ENCODE measurements around the gene PTPRK. TPM values are rescaled to one million over a fixed set of nuclear protein-coding genes. Genes with fewer than 3 reads are reported as not detected.

The PTPRK gene
- total RNA-seq, 2 experiments from 2014 or later = 2.6 to 7.8 TPM

GRCh38 chr6:128368213-128368944, 152.0 kb downstream of the PTPRK start:
- Mint-ChIP-seq H3K36me3 (no peaks in the 10 kb centered on the region), H3K9me3 (ENCODE audit: low read depth) (no peaks in the 10 kb centered on the region), H3K27ac (no peak overlapping the region), H3K4me3 (no peak overlapping the region), H3K27me3 (no peaks in the 10 kb centered on the region), H3K4me1 (no peaks in the 10 kb centered on the region)
- no peak for ATAC-seq
- CTCF ChIA-PET = no interaction called here
- no peak for DNase-seq

GRCh38 chr6:128367437-128367836, 153.0 kb downstream of the PTPRK start:
- Mint-ChIP-seq H3K4me1 (no peaks in the 10 kb centered on the region), H3K4me3 (no peak overlapping the region), H3K27ac (no peak overlapping the region), H3K36me3 (no peaks in the 10 kb centered on the region), H3K27me3 (no peaks in the 10 kb centered on the region), H3K9me3 (ENCODE audit: low read depth) (no peaks in the 10 kb centered on the region)
- CTCF ChIA-PET = no interaction called here
- ATAC-seq (no peak), DNase-seq (no peak)

DNA sequence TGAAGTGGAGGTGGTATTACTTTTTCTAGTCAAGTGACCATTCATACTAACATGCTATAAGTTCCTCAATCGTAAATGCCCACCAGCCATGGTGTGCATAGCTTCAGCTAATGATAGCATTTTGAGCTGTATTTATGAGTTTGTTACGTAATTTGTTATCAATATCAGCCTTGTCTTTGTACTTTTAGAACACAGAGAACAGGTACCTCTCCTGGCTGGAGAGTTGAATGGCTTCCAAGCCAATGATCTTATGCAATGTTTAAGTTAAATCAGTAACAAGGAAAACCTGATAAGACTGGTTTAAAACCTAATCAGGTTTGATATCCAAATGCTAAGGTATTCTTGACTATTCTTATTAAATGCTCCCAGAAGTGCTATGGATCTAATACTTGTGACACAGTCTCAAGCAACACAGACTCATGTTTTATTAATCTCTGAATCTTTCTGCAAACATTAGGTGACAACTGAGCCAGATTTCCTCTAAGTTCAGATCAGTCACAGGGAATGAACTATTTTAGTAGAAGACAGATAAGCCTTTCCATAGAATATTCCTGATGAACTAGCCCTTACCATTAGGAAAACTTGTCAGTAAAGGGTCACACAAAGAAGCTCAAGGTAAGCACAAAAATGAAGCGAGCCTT, 154.8 kb downstream of the PTPRK start:
- Mint-ChIP-seq H3K36me3 (no peaks in the 10 kb centered on the region), H3K27me3 (no peaks in the 10 kb centered on the region), H3K9me3 (ENCODE audit: low read depth) (no peaks in the 10 kb centered on the region), H3K4me1 (no peaks in the 10 kb centered on the region), H3K4me3 (no peak overlapping the region), H3K27ac (no peak overlapping the region)
- CTCF ChIA-PET = no interaction called here
- no peak for DNase-seq
- no peak for ATAC-seq

GRCh38 chr6:128364766-128365519, 155.5 kb downstream of the PTPRK start:
- DNase-seq = no peak
- H3K4me1 Mint-ChIP-seq = no peaks in the 10 kb centered on the region
- no peaks in the 10 kb centered on the region for H3K9me3 Mint-ChIP-seq (ENCODE audit: low read depth)

GRCh38 chr6:128363020-128363813, 157.2 kb downstream of the PTPRK start:
- Mint-ChIP-seq H3K27ac (no peak overlapping the region), H3K9me3 (ENCODE audit: low read depth) (no peaks in the 10 kb centered on the region), H3K4me1 (no peaks in the 10 kb centered on the region), H3K4me3 (no peak overlapping the region), H3K36me3 (no peaks in the 10 kb centered on the region), H3K27me3 (no peaks in the 10 kb centered on the region)
- DNase-seq (no peak), ATAC-seq (no peak)
- CTCF ChIA-PET = no interaction called here

More at GRCh38 chr6:128364766-128365519, 155.5 kb downstream of the PTPRK start:
- Mint-ChIP-seq H3K4me3 (no peak overlapping the region), H3K27ac (no peak overlapping the region), H3K36me3 (no peaks in the 10 kb centered on the region), H3K27me3 (no peaks in the 10 kb centered on the region)
- no peak for ATAC-seq
- CTCF ChIA-PET = no interaction called here

DNA sequence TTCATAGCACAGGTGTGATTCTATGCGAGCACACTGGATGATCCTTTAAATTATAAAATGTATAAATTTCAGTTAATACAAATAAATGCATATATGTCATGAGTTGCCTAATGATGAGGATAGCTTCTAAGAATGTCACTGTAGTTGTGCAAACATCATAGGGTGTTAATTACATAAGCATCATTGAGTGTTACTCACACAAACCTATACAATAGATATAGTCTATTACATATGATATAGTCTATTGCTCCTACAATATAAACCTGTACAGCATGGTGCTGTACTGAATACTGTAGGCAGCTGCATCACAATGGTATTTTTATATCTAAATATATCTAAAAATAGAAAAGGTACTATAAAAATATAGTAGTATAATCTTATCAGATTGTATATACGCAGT, 159.0 kb downstream of the PTPRK start:
- CTCF ChIA-PET = no interaction called here
- Mint-ChIP-seq H3K27ac (no peak overlapping the region), H3K27me3 (no peaks in the 10 kb centered on the region), H3K4me3 (no peak overlapping the region), H3K9me3 (ENCODE audit: low read depth) (no peaks in the 10 kb centered on the region), H3K4me1 (no peaks in the 10 kb centered on the region), H3K36me3 (no peaks in the 10 kb centered on the region)
- no peak for ATAC-seq
- no peak for DNase-seq

- no peak overlapping the region for H3K4me3 Mint-ChIP-seq
- no peak overlapping the region for H3K27ac Mint-ChIP-seq
- DNase-seq (no peak), ATAC-seq (no peak)
- H3K9me3 Mint-ChIP-seq (ENCODE audit: low read depth) = no peaks in the 10 kb centered on the region
- peaks cover 3% of the 10 kb centered on the region for H3K27me3 Mint-ChIP-seq
- no peaks in the 10 kb centered on the region for H3K4me1 Mint-ChIP-seq
- CTCF ChIA-PET = no interaction called here
- no peaks in the 10 kb centered on the region for H3K36me3 Mint-ChIP-seq
These were observed 162.1 kb downstream of the PTPRK start for GRCh38 chr6:128358244-128358776.

GRCh38 chr6:128357392-128358130, 162.8 kb downstream of the PTPRK start:
- no peak overlapping the region for H3K27ac Mint-ChIP-seq
- no peak for ATAC-seq
- CTCF ChIA-PET = no interaction called here
- DNase-seq = no peak
- no peaks in the 10 kb centered on the region for H3K9me3 Mint-ChIP-seq (ENCODE audit: low read depth)
- H3K4me3 Mint-ChIP-seq = no peak overlapping the region
- H3K4me1 Mint-ChIP-seq = no peaks in the 10 kb centered on the region
- peaks cover 3% of the 10 kb centered on the region for H3K27me3 Mint-ChIP-seq
- no peaks in the 10 kb centered on the region for H3K36me3 Mint-ChIP-seq

GRCh38 chr6:128352366-128352765, 168.0 kb downstream of the PTPRK start:
- Mint-ChIP-seq H3K4me3 (no peak overlapping the region), H3K27me3 (peaks cover 6% of the 10 kb centered on the region), H3K4me1 (no peaks in the 10 kb centered on the region), H3K27ac (no peak overlapping the region), H3K36me3 (peaks cover 2% of the 10 kb centered on the region), H3K9me3 (ENCODE audit: low read depth) (no peaks in the 10 kb centered on the region)
- CTCF ChIA-PET = no interaction called here
- DNase-seq = no peak
- no peak for ATAC-seq

DNA sequence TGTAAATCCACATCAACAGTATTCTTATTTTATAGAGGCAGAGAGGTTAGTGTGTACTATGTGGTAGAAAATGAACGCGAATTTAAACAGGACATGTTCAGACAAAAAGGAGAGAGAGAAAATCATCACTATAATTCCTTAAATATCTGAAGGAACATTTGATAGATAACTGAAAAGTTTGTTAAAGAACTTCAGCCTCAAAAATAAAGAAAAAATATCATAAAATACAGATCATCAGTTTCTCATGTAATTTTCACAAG, 169.2 kb downstream of the PTPRK start:
- Mint-ChIP-seq H3K9me3 (ENCODE audit: low read depth) (no peaks in the 10 kb centered on the region), H3K4me3 (no peak overlapping the region), H3K27me3 (peaks cover 14% of the 10 kb centered on the region), H3K4me1 (no peaks in the 10 kb centered on the region), H3K27ac (no peak overlapping the region), H3K36me3 (peaks cover 2% of the 10 kb centered on the region)
- DNase-seq (no peak), ATAC-seq (no peak)
- CTCF ChIA-PET = interaction anchor here (1.1 kb wide), 1 partner anchor 27 kb away, joined by 3 read pairs; no protein-coding TSS in a partner anchor

DNA sequence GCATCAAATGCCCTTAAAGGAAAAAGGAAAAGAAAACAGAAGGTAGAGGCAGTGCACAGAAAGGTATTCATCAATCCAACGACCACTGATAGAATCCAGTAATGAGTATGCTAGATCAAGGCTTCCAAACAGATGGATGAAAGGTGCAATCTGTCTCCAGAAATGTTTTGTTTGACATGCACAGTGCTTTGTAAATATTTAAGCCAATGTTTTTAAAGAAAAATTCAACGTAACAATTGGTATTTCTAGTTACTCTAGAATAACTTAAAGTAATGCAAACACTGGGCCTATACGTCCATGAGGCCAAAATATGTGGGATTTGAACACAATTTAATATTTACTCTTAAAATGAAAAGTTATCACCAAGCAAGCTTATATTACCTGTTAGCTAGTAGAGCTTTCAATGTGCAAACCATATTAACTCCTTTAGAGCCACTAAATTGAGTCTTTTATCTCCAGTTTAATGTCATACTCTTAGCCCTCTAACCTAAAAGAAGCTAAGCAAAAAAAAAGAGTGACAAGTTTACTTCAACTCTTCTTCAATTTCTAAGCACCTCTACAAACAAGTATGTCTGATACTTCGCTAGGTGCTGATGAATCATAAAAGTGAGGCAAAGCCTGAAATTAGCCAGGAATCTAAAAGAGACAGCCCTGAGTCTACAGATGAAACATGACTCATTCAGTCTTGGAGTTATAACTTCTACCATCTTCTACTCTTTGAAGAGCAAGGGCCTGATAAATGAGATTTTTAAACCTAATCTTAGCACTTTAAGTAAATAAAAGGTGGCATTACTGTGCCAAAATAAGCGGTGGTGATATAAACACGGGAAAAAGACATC, 169.8 kb downstream of the PTPRK start:
- no peak overlapping the region for H3K4me3 Mint-ChIP-seq
- DNase-seq (no peak), ATAC-seq (no peak)
- H3K36me3 Mint-ChIP-seq = peaks cover 2% of the 10 kb centered on the region
- H3K4me1 Mint-ChIP-seq = no peaks in the 10 kb centered on the region
- H3K27me3 Mint-ChIP-seq = peaks cover 11% of the 10 kb centered on the region
- no peak overlapping the region for H3K27ac Mint-ChIP-seq
- CTCF ChIA-PET = interaction anchor here (1.1 kb wide), 1 partner anchor 27 kb away, joined by 3 read pairs; no protein-coding TSS in a partner anchor
- no peaks in the 10 kb centered on the region for H3K9me3 Mint-ChIP-seq (ENCODE audit: low read depth)

DNA sequence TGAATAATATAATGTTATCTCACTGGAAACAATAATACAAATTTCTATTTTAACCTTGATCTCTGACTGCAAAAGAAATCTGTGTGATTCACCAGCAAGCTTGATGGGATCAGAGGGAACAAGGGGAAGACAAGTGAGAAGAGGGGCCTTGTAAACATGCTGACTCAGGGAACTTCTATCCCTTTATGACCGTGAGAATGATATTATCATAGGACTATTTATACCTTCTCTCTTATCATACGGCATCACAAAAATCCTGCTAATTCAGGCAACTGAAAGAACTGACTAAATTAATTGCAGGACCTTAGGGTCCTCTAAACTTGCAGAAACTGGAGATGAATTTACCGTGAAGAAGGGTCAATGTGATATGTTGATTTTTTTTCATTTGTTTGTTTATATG, 173.3 kb downstream of the PTPRK start:
- Mint-ChIP-seq H3K27me3 (peaks cover 17% of the 10 kb centered on the region), H3K4me3 (no peak overlapping the region), H3K4me1 (no peaks in the 10 kb centered on the region), H3K27ac (no peak overlapping the region), H3K36me3 (peaks cover 2% of the 10 kb centered on the region), H3K9me3 (ENCODE audit: low read depth) (no peaks in the 10 kb centered on the region)
- CTCF ChIA-PET = interaction anchor here (0.9 kb wide), 1 partner anchor 19 kb away, joined by 3 read pairs; no protein-coding TSS in a partner anchor
- DNase-seq (no peak), ATAC-seq (no peak)

All from activated CD8-positive, alpha-beta memory T cell treated with anti-CD3 and anti-CD28 coated beads, Interleukin-2, amount 10 ng/mL, durations not matched to agents 7 days and 5 days (primary cell).